Stimulated activated CD4-positive, alpha-beta T cell treated with anti-CD3 and anti-CD28 coated beads, Interleukin-1b, Interleukin-23, amount 100 ng/mL, for 48 hours (primary cell): ENCODE measurements around the gene CHSY1.

Experiments
- DNase-seq: peaks from one replicate; pipeline ENCODE4 v3.0.0-alpha.2; 2020

Gene CHSY1

DNA sequence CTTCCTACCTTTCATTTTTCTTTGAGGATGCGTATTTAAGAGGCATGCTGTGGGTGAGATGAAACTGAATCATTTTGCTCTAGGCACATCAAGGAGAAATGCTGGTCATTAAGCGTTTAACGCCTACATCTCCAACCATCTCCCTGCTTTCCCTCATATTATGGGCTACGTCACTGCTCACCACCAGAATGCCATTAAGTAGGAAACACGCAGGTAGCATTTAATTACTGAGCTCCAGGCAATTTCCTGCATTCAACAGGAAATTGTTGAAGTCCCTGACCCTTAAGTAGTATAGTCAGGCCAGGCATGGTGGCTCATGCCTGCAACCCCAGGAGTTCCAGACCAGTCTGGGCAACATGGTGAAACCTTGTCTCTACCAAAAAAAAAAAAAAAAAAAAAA is 66.1 kb downstream of the CHSY1 start:
- no peak for DNase-seq

DNA sequence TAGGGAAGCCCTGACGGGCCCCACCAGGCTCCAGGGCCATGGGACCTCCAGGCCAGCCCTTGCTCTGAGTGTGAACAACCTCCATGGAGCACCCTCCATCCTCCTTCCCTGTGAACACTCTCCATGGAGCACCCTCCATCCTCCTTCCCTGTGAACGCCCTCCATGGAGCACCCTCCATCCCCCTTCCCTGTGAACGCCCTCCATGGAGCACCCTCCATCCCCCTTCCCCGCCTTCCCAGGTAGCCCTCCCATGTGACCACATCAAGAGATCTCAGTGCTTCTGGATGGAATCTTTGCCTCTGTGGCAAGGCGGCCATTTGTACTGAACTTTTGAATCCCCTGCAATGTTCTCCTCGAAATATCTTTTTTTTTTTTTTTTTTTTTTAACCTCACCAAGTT is 66.5 kb downstream of the CHSY1 start:
- no peak for DNase-seq

DNA sequence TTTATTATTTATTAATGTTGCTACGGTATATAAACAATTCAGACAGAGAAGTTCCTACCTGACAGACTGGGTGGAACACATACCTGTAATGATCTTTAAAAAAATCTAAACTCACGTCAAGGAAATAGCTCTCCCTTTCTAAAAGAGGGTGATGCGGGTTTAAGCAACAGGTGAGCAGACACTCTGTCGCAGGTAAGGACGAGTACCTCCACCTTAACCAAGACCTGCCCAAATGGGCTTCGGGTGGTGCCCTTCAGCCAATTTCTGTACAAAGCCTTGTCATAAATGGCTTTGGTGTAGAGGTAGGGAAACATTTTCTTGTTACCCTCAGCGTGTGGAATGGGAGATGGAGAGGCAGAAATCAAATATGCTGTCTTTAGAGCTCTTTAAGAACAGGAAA is 67.0 kb downstream of the CHSY1 start:
- DNase-seq = no peak

DNA sequence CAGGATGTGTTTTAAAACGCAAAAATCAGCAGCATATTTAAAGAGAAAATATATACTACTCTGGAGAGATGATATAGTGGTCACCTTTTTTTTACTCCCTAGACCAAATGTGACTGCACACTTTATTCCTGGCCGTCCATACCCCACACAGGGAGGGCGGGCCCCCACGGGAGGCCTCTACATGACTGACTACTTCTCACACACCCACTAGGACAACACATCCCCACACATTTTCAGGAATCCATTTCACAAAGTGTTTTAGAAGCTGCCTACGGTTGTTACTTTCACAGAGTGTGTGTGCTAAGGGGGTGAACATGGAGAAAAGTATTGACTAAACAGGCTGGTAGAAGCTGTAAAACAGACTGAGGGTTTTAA is 67.9 kb downstream of the CHSY1 start:
- no peak for DNase-seq

DNA sequence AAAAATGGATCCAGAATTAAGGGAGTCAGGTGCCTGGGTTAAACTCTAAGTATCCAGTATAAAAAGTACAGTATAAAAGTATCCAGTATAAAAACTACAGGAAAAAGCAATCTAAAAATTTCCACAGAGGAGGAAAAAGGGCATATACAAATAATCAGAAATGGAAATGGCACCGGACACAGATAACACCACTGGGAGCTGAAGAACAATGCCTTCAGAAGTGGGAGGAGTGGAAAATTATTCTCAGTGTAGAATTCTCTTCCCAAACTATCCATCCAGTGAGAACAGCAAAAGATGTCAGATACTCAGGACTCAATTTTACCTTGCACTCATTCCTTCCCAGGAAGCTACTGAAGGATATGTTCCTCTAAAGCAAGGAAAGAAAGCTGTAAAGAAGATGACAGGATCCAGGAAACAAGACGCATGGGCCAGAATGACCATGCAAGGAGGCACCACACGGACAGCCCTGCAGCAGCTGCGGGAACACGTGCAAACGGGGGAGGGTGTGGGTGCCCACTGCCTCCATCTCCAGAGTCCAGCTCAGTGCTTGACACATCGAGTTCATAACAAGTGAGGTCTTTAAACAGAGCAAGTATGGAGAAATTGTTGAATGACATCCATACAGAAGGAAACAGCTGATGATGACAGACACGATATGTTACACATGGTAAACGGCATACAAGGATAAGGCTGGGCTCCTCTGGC is 68.5 kb downstream of the CHSY1 start:
- no peak for DNase-seq

DNA sequence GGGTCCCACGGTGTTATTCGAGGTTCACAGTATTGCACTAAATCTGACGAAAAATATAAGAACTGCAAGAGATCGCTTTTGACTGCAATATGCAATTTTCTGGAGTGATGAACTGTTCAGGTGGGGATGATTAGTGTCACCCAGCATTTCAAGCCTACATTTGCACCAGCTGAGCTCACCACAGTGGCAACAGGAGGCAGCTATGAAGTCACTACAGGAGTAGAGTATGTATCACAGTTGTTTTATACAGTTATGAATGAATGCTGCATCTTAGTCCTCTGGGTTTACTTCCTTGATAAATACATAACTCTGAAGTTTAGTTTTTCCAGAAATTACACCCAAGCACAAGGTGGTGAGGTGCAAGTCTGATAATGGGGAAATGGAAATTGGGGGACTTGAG is 69.6 kb downstream of the CHSY1 start:
- peak; percentile 32 for DNase-seq

DNA sequence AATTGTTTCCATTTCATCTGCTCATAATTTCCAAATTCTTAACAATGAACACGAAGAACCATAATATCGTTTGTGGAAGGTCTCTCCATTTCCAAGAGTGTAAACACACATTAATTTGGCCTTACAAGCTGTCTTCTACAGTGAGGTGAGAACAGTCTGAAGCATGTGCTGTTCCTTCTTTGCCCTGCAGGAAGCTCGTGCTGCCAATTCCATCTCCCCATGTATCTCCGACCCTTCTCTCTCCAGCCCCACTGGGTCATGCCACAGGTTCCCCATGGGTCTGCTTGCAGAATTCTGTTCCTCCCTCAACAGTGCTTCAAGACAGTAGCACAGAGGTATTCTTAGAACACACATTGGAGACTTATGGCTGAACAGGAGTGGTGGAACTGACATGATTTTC is 70.5 kb downstream of the CHSY1 start:
- DNase-seq = no peak

DNA sequence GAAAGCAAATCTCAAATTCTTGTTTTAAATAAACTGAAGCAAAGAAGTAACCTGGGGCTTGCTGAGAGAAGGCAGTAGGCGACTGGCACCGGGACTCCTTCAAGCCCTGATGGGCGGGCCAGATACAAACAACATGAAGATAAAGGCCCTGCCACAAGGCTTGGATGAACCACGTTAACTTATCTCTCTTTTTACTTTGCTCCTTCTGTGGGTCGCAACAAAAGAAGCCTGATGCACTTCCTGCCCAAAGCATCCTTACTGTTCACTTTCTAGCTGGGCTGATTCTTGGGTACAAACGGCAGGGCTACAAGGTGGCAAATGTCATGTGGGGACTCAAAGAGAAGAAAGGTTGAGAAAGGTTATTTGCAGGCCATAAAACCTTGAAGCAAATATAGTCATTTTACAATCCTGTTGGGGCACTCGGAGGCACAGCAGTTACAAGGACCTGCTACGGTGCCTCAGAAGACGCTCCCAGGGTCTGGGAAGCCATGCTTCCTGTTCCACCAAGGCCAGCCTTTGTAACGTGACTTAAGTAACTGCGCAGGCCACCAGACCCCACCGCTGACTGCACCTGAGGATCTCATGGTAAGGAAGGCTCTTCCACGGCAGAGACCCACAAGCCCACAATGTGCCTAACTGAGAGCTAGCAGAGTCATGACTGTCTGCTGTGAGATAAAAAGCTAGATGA is 71.1 kb downstream of the CHSY1 start:
- no peak for DNase-seq

DNA sequence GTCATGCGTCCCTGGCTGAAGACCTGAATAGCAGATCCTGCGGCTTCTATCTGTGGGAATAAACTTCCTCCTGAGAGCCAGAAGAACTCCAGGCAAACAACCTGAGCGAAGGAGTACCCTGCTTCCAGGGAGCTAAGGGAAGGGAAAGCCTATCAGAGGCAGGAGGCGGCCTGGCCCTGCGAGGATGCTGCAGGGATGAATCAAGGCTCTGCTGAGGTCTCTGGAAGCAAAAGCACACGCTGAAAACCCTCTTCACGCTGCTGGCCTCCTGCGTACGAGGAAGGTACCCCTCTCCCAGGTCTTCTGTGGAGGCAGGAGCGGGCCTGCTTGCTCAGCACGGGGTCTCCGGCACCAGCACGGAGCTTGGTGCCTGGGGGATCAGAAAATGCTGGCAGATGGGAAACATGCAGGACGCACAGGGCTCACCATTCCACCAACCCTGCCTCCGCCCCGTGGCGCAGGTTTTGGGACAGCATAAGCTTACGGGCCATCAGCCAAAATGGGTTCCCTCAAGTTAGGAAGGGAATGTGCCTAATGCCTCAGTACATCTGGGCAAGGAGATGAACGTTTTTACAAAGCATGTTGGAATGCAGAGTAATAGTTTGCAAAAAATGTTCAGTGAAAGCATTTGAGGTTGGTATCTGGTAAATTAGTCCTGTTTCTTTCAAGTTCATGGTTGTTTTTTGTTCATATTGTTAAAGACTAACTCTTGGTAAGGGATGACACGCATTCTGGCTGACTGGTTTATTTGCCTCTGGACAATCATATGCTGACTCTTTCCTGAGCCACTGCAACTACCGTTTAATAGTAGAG is 72.3 kb downstream of the CHSY1 start:
- DNase-seq = no peak

DNA sequence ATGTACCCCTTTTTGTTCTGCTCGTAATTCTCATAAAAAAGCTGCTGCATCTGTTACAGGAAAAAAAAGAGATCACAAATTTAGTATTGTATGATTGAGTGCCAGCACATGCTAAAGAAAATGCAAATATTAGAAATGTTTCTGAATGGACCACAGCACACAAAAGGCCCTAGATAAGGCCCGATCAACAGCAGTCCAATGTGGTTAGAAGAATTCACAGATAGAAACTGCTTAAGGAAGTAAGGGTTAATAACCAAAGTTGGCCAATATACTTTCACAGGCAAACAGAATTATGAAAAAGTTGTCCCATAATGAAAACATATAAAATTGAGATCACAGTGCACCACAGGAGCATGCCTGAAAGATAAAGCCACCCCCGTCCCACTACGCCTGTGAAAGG is 72.9 kb downstream of the CHSY1 start:
- no peak for DNase-seq

DNA sequence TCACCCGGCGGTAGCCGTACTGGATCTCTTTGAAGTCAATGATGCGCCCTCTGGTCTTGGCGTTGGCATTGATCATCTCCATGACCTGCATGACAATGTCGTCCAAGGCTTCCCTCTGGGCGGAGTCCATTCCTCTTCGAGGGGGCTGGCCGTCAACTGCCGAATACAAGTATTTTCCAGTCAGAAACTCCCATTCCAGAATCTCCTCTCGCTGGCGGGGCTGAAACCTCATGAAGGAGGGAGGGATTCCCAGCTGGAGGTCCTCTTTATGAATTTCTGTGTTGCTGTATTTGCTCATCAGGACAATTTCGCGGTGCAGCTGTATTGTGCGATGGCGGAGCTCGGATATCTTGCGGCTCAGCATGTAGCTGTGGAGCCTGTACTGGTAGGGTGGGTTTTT is 73.4 kb downstream of the CHSY1 start:
- DNase-seq = no peak

DNA sequence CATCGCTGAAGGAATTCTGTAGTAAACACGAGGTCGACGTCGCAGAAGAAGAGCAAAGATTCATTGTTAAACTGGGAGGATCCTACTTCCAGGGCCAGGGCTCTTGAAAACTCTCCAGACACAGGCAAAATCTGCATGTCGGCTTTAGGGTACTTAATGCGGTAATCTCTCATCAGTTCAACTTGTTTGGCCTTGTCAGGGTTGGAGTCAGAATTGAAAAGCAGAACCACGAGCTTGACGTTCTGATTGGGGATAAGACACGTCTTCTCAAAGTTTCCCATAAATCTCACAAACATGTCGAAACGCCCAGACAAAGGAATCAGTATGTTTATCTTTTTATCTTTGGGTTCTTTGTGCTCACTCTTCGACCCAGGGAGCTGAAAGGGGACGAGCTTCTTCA is 74.0 kb downstream of the CHSY1 start:
- no peak for DNase-seq

DNA sequence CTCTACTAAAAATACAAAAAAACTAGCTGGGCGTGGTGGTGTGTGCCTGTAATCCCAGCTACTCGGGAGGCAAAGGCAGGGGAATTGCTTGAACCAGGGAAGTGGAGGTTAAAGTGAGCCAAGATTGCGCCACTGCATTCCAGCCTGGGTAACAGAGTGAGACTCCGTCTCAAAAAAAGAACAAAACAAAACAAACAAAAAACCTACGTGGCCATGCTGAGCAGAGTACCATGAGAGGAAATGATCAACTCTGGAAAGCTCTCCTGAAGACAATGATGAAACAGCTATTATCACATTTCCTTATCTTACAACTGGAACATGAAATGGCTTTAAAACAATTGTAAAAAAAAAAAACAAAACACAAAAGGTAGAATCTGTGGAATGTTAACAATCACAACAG is 75.2 kb downstream of the CHSY1 start:
- DNase-seq = no peak

DNA sequence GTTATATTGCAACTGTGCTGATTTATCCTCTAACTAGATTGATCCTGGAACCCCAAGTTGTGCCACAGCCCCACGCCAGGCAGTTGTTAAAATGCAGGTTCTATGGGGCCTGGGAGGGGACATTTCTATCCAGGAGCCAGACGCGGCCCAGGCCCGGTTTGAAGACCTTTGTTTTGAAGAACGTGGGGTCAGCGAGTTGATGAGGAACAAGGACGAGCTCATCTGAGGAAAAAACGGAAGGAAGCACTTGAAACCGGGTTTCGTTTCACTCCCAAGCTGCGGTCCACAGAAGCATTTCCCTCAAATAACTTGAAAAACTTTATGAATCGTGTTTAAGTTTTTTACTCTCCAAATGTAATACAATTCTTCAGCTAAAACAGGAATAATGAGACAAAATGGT is 76.4 kb downstream of the CHSY1 start:
- DNase-seq = no peak

DNA sequence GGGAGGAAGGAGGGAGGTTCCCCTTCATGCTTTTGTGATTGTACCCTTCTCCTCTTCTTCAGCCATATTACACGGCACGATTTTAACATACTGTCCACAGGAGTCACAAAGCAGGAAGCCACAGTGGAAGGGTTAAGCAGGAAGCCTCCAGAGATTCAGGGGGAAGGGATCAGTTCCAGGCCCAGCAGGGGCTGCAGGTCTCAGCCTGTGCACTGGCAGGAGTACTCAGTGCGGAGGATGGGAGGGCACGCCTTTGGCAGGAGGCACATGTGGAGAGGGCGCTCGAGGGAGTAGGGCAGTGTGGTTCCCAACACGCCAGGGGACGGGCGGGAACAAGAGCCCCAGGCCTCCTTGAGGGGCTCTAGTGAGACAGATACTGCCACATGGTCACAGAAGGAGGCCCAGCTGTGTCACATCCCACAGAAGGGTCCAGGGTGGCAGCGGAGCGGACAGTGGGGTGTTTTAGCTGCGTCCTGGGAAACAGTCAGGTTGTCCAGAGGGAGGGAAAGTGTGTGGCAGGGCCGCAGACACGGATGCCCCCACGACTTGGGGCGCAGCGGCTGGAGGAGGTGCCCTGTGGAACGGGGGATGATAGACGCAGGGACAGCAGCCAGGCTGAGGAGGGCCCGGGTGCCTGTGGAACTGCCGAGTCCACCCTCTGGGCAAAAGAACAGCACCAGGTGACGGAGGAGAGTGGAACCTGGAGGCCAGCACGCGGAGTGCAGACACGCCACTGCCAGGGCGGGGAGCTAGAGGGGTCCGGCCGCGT is 77.5 kb downstream of the CHSY1 start:
- no peak for DNase-seq

DNA sequence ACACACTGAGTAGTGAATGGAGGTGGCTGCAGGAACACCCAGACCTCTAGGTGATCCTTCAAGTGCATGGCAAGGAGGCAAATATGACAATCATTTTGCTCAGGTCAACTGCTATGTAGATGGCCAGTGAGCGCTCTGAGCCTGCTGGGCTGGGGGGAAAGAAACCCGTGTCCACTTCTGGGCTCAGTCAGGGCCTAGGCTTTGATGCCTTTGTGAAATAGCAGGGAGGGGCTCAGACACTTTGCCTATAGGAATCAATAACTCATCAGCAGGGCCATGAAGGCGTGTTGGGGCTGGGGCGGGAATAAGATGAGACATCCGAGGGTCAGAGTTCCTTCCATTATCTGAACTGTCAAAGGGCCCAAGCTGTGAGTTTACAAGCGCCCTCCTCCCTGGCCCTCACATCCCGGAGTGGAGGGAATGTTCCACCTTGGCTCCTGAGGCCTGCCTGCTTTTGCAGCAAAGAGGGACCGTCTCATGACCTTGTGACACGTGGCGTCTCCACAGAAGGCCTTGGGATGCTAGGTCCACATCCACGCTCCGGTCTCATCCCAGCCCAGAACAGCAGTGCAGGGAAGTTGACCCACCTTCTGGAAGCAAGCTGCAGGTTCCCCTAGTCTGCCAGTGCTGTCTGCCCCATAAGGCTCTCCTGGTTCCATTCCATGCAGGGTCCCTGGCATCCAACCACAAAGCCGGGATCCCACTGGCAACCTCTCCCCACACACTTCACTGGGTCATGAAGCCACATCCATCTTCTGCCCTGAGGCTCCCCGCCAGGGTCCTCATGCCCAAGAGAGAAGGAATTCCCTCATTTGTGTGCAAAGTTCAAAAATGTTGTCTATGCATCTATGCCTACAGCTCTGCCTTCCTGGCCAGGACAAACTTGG is 78.4 kb downstream of the CHSY1 start:
- DNase-seq = no peak

DNA sequence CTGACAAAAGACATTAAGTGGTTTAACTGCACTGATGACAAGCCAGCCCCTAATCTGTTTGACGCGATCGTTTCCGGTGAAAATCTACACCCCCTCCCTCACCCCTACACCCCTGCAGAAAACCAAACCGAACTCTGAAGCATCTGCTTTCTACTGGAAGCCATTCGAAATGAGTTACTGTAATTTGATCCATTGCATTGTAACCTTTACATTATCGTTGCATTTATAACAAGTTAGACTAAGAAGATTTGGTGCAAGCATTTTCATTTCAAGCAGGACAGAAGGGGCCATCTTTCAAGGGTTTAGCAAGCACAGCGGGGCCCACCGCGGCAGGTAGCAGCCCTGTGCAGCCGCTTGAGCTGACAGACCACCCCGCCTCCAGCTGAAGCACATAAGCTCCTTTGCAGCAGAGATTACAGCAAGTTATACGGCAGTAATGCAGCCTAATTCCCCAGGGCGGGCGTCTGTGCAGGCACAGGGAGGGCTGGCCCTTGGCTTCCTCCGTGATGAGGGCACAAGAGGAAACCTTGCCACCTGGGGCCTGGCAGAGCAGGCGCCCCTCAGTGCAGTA is 79.3 kb downstream of the CHSY1 start:
- DNase-seq = no peak

DNA sequence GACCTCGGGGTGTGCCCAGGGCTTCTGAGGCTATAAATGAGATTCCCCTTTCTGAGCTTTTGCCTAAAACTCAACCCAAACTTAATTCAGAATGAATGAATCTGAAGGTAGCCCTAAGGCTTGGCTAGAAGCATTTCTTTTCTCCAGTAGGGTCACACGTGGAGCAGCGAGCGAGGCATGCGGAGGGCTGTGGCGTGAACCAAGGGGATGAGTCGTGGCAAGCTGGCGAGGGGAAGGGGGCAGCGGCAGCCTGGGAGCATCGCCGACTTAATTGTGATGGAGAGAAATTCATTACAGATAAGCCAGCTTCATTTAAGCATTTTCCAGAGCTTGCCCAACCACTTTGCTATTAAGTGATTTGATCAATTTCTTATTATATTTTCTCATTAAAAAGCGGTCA is 79.9 kb downstream of the CHSY1 start:
- DNase-seq = no peak

DNA sequence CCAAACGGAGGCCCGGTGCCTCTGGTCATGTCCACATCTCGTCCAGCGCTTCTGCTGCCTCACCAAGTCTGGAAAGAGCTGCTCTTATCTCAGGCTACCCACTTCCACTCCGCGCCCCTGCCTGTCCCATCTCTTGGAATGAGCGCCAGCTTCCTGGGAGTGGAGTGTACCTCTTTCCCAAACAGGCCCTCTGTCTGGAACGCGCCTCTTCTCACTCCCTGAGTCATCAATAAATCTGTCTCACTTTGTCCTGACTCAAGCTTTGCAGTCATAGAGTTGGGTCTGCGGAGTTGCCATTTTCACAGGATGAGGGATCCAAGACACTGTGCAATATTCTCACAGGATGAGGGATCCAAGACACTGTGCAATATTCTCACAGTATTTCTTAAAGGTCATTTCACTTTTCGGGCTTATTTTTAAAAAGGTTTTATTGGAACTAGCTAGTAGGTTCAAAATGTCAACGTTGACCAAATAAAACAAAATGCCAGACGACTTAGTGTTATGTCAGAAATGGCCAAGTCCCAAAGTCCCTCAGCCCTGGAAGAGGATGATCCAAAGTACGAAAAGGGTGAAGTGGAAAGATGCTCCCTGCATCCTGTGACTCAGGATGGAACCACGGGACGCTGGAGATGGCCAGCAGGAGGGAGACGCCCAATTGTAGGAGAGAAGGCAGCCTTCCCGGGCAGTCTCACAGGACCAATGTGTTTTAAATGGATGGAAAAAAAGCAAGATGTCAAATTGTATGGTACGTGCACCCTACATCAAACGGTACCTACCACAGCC is 81.1 kb downstream of the CHSY1 start:
- DNase-seq = no peak

DNA sequence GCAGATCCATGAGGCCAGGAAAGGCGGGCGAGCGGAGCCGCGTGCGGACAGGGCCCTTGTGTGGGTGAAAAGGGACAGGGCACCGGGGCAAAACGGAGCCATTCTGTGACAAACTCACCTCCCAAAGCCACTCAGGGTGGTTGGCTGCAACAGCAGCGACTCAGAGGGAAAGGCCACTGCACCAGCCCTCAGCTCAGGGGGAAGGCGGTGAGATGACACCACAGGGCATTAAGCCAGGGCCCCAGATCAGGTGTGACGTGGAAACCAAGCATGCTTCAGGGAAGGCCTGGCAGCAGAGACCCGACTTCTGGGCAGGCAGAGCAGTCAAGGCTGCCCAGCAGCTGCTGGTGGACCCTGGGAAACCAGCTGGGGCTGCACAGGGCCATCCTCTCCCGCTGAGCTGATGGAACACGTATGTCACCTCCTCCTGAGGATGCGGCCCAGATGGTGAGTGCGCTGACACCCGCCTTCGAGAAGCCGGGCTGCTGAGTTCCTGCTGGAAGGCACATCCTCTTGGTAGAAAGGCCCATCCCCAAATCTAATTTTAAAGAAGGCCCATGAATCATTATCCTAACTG is 82.3 kb downstream of the CHSY1 start:
- no peak for DNase-seq
